Measurements from ENCODE around the gene CARD6.
"Not testable (repeated sequence)": the region's sequence is repeated elsewhere in the genome, so short reads cannot be mapped to it uniquely, and the experiment has no call there.

The CARD6 gene

GRCh38 chr5:40869384-40869783 lies 28.2 kb downstream of the CARD6 start:
- Mint-ChIP-seq H3K4me1 (no peaks in the 10 kb centered on the region), H3K9me3 (peaks cover 9% of the 10 kb centered on the region), H3K36me3 (ENCODE audit: low read depth) (no peaks in the 10 kb centered on the region), H3K27me3 (ENCODE audit: low read depth) (peaks cover 3% of the 10 kb centered on the region), H3K27ac (no peak overlapping the region), H3K4me3 (no peak overlapping the region)
- no peak for TF ChIP-seq CTCF (IDR thresholded peaks at IDR 0.05; ENCODE audit: unreplicated experiment in 3 of 3)

GRCh38 chr5:40871177-40871576 lies 30.0 kb downstream of the CARD6 start:
- H3K36me3 Mint-ChIP-seq (ENCODE audit: low read depth): no peaks in the 10 kb centered on the region
- no peak overlapping the region for H3K27ac Mint-ChIP-seq
- no peaks in the 10 kb centered on the region for H3K27me3 Mint-ChIP-seq (ENCODE audit: low read depth)
- H3K9me3 Mint-ChIP-seq: no peaks in the 10 kb centered on the region
- no peak for TF ChIP-seq CTCF (IDR thresholded peaks at IDR 0.05; ENCODE audit: unreplicated experiment in 3 of 3)
- H3K4me3 Mint-ChIP-seq: no peak overlapping the region
- H3K4me1 Mint-ChIP-seq: no peaks in the 10 kb centered on the region

- H3K4me1 Mint-ChIP-seq; H3K27me3 Mint-ChIP-seq (ENCODE audit: low read depth); H3K4me3 Mint-ChIP-seq; H3K27ac Mint-ChIP-seq; H3K9me3 Mint-ChIP-seq; H3K36me3 Mint-ChIP-seq (ENCODE audit: low read depth): not testable (repeated sequence)
Observed at GRCh38 chr5:40872253-40872652, 31.1 kb downstream of the CARD6 start.

GRCh38 chr5:40873286-40873880 lies 32.2 kb downstream of the CARD6 start:
- no peak overlapping the region for H3K4me3 Mint-ChIP-seq
- no peak overlapping the region for H3K27ac Mint-ChIP-seq
- TF ChIP-seq CTCF (IDR thresholded peaks at IDR 0.05; ENCODE audit: unreplicated experiment in 3 of 3): no peak
- H3K9me3 Mint-ChIP-seq: no peaks in the 10 kb centered on the region
- no peaks in the 10 kb centered on the region for H3K4me1 Mint-ChIP-seq
- no peaks in the 10 kb centered on the region for H3K36me3 Mint-ChIP-seq (ENCODE audit: low read depth)
- H3K27me3 Mint-ChIP-seq (ENCODE audit: low read depth): peaks cover 4% of the 10 kb centered on the region

- H3K4me3 Mint-ChIP-seq: no peak overlapping the region
- H3K27me3 Mint-ChIP-seq (ENCODE audit: low read depth): peaks cover 4% of the 10 kb centered on the region
- H3K4me1 Mint-ChIP-seq: no peaks in the 10 kb centered on the region
- H3K27ac Mint-ChIP-seq: no peak overlapping the region
- H3K36me3 Mint-ChIP-seq (ENCODE audit: low read depth): no peaks in the 10 kb centered on the region
- no peak for TF ChIP-seq CTCF (IDR thresholded peaks at IDR 0.05; ENCODE audit: unreplicated experiment in 3 of 3)
- no peaks in the 10 kb centered on the region for H3K9me3 Mint-ChIP-seq
Observed at GRCh38 chr5:40875958-40876357, 34.8 kb downstream of the CARD6 start.

- peaks cover 7% of the 10 kb centered on the region for H3K27me3 Mint-ChIP-seq (ENCODE audit: low read depth)
Observed at GRCh38 chr5:40877371-40877988, 36.3 kb downstream of the CARD6 start.

More at GRCh38 chr5:40877371-40877988, 36.3 kb downstream of the CARD6 start:
- Mint-ChIP-seq H3K27ac (no peak overlapping the region), H3K4me3 (no peak overlapping the region), H3K9me3 (peaks cover 6% of the 10 kb centered on the region), H3K4me1 (no peaks in the 10 kb centered on the region), H3K36me3 (ENCODE audit: low read depth) (no peaks in the 10 kb centered on the region)
- TF ChIP-seq CTCF (IDR thresholded peaks at IDR 0.05; ENCODE audit: unreplicated experiment in 3 of 3): no peak

Data from nephron (organoid).